Mucosa of gallbladder (tissue), 1 donor: ENCODE data around the gene FAM117A. TPM values are rescaled to one million over a fixed set of nuclear protein-coding genes. Genes with fewer than 3 reads are reported as not detected.
A peak's percentile ranks its signal among the peaks of the same experiment; 100 is the strongest.
"Not testable (repeated sequence)": the region's sequence is repeated elsewhere in the genome, so short reads cannot be mapped to it uniquely, and the experiment has no call there.

ENCODE experiments used
- DNase-seq: peaks from one replicate; pipeline ENCODE4 v3.0.0-alpha.2; 2020; ENCODE audit warnings: low spot score
- total RNA-seq: library from RNA; stranded (reverse); gene quantifications from one replicate; pipeline ENCODE4 v1.2.1, GENCODE V29; 2021
- donor health status: DM: no; HTN: no; CAD: no.

Gene FAM117A
- total RNA-seq, 1 donor from 2014 or later = 14.2 TPM

GRCh38 chr17:49677933-49678847, 85.7 kb downstream of the FAM117A start, which contains the start of gene SPOP:
Gene SPOP, minus strand, starts transcription at chr17:49678097. Its CDS starts 55,287 bp downstream, at chr17:49622810.
- DNase-seq = peak; percentile 100

- peak; percentile 96 for DNase-seq
Observed at GRCh38 chr17:49677134-49677932, 86.6 kb downstream of the FAM117A start.

GRCh38 chr17:49676276-49676868, 87.6 kb downstream of the FAM117A start:
- DNase-seq = no peak

- no peak for DNase-seq
Observed at GRCh38 chr17:49674507-49674906, 89.4 kb downstream of the FAM117A start.

GRCh38 chr17:49673679-49674078, 90.3 kb downstream of the FAM117A start:
- DNase-seq = not testable (repeated sequence)

- no peak for DNase-seq
Observed at GRCh38 chr17:49670641-49671040, 93.3 kb downstream of the FAM117A start.

GRCh38 chr17:49670002-49670401, 93.9 kb downstream of the FAM117A start:
- DNase-seq = no peak

- no peak for DNase-seq
Observed at GRCh38 chr17:49667854-49668253, 96.1 kb downstream of the FAM117A start.

- DNase-seq = no peak
Observed at GRCh38 chr17:49664706-49665211, 99.2 kb downstream of the FAM117A start.

Other genes starting within 250 kb of the FAM117A start
- gene NXPH3, start 188.3 kb downstream of the FAM117A start, total RNA-seq = 2.9 TPM
- gene SPOP, start 86.0 kb downstream of the FAM117A start, total RNA-seq = 78.3 TPM
- gene SLC35B1, start 56.2 kb downstream of the FAM117A start, total RNA-seq = 35.3 TPM
- 63.8 TPM for gene KAT7, start 24.6 kb upstream of the FAM117A start, total RNA-seq
- not detected for gene TAC4, start 83.9 kb upstream of the FAM117A start, total RNA-seq
- not detected for gene DLX4, start 205.1 kb upstream of the FAM117A start, total RNA-seq
- 0.26 TPM for gene DLX3, start 231.1 kb upstream of the FAM117A start, total RNA-seq